H4 (cell line): ENCODE results near the gene MAPKAPK2. TPM values are rescaled to one million over a fixed set of nuclear protein-coding genes. Genes with fewer than 3 reads are reported as not detected.
A peak's percentile ranks its signal among the peaks of the same experiment; 100 is the strongest.

Experiments used
- DNase-seq: peaks from one replicate; pipeline ENCODE4 v3.0.0-alpha.2; 2015; ENCODE audit warnings: low spot score
- total RNA-seq: library from RNA; depleted of rRNA; stranded (reverse); fragments of >200 nt; shearing (Covaris generic); gene quantifications from 2 replicates; pipeline ENCODE4 v1.2.3, GENCODE V29; 2014

MAPKAPK2 gene
- total RNA-seq, 1 experiment from 2014 or later = 12.7 TPM

- no peak for DNase-seq
Measured at GRCh38 chr1:206660136-206660535, 24.6 kb upstream of the MAPKAPK2 start.

DNA sequence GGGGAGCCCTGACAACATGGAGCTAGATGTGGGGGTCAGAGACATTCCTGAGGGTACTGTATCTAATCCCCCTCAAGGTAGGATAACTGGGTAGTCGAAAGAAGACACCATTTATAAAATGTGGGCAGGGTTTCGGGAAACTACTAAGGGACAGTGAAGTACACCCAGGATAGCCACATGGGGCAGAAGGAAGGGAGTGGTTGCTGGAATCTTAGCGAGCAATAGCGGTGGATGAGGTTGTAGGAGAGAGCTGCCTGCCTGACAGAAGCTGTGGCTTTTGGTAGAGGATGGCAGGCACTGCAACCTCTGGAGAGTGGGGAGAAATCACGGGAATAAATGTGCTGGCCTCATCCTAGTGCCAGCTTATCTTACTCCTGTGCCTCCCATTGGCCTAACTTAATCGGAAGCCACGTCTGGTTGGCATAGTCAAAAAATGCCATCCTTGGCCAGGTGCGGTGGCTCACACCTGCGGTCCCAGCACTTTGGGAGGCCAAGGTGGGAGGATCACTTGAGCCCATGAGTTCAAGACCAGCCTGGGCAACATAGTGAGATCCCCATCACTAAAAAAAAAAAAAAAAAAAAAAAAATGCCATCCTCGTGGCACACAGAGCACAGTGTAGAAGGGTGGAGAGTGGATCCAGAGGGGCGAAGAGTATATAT lies 23.4 kb upstream of the MAPKAPK2 start:
- no peak for DNase-seq

DNA sequence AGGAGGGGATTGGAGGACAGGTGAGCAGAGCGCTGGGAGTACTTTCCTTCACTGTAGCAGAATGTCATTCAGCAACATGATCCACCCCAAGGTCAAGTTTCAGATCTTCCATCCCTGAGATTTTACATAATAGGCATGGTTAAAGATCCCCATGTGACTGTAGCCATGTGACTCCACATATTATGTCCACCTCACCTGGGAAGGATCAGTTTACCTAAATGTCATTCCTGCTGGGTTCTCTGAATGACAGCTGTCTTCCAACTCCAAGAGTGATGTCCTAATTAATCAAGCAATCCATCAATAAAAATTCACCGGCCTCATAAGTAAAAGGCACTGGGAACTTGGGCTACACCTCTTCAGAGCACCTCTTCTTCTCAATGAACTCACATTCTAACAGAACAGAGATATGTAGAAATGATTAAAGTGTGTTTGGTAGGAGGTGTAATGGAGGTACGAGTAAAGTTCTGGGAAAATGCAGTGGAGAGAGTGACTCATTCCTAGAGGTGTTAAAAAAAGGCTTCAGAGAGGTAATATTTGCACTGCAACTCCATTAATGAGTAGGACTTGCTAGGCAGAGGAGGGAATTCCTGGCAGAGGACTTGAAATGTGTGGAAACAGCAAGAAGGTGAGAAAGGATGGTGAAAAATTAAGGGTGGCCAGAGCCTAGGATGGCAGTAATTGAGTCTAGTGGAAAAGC lies 22.2 kb upstream of the MAPKAPK2 start:
- DNase-seq = no peak

GRCh38 chr1:206663362-206663761 lies 21.3 kb upstream of the MAPKAPK2 start:
- no peak for DNase-seq

DNA sequence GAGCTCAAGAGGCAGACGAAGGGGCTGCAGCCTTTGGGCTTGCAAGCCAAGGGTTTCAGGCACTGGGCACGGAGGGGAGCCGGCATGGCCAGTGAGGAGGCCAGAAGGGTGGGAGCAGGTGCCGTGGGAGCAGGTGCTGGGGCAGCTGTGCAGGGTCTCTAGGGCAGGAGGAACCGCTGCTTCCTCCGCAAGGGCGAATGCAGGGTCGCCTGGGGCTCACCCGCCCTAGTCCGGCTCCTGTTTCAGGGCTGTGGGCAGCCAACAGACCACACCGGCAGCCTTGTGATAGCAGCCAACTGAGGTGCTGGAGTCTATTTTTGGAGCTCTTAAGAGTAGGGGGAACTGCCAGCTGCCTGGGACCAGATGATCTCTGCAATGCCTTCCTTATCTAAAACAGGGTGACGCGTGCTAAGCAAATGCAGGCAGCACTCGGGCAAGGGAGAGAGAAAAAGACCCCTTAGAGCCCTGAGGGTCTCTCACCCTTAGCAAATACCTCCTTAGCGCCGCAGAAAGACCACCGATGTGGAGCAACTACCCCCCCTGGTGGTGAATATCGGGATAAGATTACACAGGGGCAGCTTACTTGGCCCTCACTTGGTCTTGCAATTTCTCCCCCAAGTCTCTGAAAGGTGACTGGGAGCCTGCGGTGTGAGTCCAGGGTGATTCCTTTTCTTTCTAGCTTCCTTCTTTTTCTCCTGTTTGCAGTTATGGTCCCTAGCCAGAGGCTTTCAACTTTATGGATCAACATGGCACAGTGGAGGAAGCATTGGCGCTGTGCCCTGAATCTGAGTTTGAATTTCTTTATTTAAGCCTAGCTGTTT lies 20.7 kb upstream of the MAPKAPK2 start:
- DNase-seq = peak; percentile 28

DNA sequence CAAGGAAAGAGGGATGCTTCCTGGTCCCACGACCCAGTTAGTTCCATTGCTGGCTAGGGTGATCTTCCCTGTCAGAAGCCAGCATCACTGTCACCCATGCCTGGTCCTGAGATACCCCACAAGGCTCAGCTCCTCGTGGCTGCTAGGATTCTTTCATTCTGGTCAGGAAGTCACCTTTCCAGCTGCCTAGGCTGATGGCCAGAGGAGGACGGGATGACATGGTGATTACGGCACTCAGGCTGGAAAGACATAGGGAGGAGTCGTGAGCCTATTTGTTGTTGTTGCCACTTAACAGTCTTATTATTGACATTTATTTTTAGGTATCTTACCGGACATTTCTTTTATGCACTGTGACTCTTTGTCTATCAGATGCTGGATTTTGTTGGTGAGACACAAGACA lies 20.0 kb upstream of the MAPKAPK2 start:
- DNase-seq = no peak

DNA sequence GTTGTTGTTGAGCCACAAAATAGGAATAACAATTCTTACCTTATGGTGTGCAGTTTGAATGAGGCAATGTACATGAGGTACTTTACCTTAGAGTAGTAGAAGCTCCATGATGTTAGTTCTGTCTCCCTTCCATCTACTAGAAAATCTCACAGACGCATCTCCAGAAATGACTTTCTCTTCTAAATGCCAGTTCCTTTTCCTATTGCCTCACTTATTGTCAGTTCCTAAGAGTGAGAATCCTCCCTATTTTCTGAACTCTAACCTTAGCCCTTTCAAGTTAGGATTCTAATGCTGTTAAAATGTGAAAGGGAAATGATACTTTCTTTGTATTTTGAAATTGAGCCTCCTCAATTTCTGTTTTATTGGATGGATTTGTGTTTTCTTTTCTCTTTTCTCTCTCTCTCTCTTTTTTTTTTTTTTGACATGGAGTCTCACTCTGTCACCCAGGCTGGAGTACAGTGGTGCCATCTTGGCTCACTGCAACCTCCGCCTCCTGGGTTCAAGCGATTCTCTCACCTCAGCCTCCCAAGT lies 18.6 kb upstream of the MAPKAPK2 start:
- no peak for DNase-seq

DNA sequence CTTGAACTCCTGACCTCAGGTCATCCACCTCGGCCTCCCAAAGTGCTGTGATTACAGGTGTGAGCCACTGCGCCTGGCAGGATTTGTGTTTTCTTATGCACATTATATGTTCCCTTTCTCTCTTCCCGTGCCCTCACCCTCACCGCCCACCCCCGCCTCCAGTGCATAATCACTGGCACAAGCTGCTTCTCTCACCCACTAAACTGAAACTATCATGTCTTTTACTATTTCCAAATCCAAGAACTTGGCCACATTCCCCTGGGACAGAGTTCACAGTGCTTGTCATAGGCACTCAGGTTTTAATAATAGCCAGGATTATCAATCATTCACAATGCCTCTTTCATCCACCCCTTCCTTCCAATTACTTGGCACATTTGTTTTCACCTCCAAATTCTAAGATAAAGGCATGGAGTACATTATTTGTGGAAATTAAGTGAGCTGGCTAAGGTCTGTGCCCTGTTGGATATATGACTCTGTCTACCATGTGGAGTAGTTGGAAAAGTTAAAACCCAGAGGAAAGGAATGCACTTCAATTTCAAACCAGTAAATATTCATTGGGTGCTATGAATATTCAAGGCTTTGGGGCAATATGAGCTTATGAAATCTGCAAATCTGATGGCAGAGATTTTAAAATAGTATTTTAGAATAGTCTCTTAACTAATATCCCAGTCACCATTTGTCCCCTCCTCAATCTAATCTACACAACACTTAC lies 17.6 kb upstream of the MAPKAPK2 start:
- DNase-seq = no peak

DNA sequence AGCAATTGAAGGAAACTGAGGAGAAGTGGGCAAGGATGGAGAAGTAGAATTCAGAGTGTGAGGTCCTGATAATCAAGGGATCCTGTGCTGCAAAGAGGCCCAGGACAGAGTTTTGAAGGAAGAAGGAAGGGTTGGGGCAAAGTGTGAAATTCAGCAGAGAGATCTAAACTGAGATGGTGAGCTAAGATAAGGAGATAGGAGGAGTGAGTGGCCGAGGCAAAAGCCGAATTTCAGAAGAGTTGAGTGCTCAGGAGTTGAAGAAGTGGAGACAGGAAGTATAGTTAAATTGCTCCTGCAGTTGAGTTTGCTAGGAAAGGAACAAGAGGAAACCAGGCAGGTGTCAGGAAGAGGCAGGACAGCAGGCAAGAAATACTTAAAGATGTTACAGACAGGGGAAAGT lies 16.4 kb upstream of the MAPKAPK2 start:
- DNase-seq = no peak

- no peak for DNase-seq
Measured at GRCh38 chr1:206668874-206669410, 15.8 kb upstream of the MAPKAPK2 start.

GRCh38 chr1:206672011-206672688 lies 12.6 kb upstream of the MAPKAPK2 start:
- DNase-seq = no peak

DNA sequence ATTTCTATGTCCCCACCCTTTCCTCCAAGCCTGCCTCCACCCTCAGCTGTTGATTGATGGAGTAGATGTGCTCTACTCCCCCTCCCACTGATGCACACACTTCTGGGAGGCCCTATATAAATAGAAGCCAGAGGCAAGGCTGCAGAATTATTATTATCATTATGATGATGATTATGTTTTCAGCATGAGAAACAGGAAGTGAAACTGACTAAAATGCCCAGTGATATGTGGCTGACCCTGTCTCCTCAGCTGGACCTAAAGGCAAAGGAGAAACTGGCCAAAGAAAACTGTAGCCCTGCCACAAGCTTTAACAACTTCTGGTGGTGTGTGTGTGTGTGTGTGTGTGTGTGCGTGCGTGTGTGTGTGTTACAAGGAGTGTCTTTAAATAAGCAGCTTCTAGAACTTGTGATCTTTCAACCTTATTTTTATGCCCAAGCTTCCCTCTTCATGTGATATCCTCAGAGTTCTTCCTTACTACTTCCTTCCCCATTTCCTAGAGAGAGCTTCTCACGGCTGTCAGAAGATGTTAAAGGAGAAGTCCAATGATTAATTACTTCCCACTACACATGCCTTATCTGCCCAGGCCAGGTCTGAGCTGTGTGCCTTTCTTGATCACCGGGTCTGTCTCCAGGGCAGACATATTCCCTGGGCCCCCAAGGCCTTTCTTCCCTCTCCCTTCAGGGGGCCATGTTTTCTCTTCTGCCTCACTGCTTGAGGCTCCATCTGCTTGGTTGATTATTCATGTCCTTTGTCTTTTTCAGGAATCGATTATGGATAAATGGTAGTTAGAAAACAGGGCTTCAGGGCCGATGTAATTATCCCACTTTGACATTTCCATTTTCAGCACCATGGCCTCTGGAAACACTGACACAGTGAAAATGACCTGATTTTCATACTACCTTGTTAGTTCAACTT lies 11.6 kb upstream of the MAPKAPK2 start:
- no peak for DNase-seq

DNA sequence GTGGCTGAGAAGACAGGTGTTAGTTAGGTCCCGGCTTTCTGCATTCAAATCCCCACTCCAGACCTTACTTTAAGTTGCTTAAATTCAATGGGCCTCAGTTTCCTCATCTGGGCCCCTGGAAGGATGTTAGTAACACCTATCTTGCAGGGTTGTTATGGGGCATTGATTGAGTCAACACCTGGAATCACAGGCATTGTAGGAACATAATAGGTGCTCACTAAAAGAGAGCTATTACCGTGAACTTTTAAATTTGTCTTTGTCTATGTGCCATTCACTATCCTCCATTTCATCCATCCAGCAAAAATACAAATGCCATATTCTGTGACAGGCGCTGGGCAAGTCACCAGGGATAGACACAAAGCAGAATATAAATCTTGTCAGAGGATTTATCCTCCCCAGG lies 10.5 kb upstream of the MAPKAPK2 start:
- no peak for DNase-seq

GRCh38 chr1:206674745-206675175 lies 9.9 kb upstream of the MAPKAPK2 start:
- DNase-seq = peak; percentile 97

DNA sequence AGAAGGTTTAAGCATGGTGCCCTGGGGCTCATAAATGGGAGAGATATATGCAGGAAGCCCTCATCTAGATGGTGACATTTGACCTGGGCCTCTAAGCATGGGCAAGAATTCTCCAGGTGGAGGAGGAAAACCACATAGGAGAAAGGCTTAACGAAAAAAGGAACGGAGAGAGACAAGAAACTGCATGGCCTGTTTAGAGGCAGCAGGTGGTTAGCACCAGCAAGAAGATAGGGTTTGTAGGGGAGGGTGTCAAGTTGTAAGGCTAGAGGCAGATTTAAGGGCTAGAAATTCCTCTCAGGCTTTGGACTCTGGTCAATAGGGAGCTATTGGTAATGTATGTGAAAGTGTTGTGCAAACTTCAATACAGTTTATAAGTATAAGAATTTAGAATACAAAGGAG lies 8.2 kb upstream of the MAPKAPK2 start:
- no peak for DNase-seq

- DNase-seq = no peak
Measured at GRCh38 chr1:206678490-206678889, 6.2 kb upstream of the MAPKAPK2 start.

GRCh38 chr1:206679738-206680211 lies 4.9 kb upstream of the MAPKAPK2 start:
- no peak for DNase-seq

DNA sequence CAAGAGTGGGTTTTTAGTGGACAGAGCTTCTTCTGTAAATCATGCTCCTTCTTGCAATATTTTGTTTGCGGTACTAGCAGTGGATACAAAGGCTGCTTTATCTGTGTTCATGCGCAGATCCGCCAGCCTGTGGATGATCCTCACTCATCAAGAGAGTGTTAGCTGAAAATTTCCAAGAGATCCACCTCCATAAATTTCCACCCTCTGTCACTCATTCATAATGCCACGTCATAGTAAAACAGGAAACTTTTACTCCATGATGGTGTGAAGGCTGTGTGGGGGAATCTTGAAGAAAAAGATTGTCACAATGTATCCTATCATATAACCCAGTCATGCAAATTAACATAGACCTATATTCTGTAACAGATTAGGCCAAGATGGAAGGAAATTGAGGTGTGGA lies 4.4 kb upstream of the MAPKAPK2 start:
- DNase-seq = no peak

DNA sequence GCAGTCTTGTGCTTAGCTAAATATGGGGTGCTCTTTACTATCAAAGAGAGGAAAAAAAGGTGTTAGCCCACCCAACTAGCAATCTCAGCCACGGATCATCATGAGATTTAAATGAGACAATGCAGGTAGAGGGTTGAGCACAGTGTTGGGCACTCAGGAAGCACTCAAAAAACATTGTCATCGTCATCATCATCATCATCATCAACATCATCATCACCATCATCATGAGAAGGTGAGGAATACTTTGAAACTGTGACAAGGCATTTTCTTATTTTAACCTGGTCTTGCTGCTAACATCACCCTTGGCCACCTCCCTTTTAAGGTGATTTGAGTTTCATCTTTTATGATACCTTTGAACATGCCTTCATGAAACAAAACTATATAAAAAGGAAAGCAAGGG lies 3.3 kb upstream of the MAPKAPK2 start:
- no peak for DNase-seq

DNA sequence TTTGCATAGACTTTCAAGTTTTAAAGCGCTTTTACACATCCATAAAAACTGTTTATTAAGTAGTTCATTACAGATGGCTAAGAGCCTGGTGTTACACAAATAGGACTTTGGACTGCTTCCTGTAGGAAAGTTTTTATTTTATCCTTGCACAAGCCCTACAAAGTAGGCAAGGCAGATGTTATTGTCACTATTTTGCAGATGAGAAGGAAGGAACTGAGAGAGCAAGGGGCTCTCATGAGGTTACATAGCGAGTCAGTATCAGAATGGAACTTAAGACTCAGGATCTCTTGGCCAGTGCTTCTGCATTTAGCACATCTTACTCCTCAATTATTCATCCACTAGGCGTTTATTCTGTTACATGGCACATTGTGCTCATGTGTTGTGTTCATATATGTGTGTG lies 2.6 kb upstream of the MAPKAPK2 start:
- no peak for DNase-seq
